Suprapubic skin (tissue), 4 donors: ENCODE data around the gene UPF1.

Experiments
- CTCF ChIP-seq, 2 donors: fragments of 200-600 bp in 1 of 2; fragments of 450-650 bp in 1 of 2; sonication (generic) in 1 of 2; IDR thresholded peaks; one replicate each; pipeline ENCODE4 v1.5.1; 2016 to 2019; ENCODE audit warnings: antibody characterized with exemption in 2 of 2, mild to moderate bottlenecking in 1 of 2, moderate library complexity in 1 of 2
- POLR2A ChIP-seq, 2 donors: fragments of 450-650 bp; IDR thresholded peaks; one replicate each; pipeline ENCODE4 v1.6.1; 2017; ENCODE audit warnings: antibody characterized with exemption in 2 of 2, mild to moderate bottlenecking in 2 of 2, moderate library complexity in 2 of 2
- POLR2AphosphoS5 ChIP-seq, 3 donors: sonication (generic); formaldehyde crosslinking; IDR thresholded peaks; one replicate each; pipeline ENCODE4 v1.6.1; 2017; ENCODE audit warnings: antibody characterized with exemption in 3 of 3

- TF ChIP-seq CTCF (IDR thresholded peaks at IDR 0.05) (no peak), POLR2A (IDR thresholded peaks at IDR 0.05) (no peak), POLR2AphosphoS5 (IDR thresholded peaks at IDR 0.05) (no peak)
These were observed 40.5 kb upstream of the UPF1 start for GRCh38 chr19:18791315-18791678.
